Spleen (tissue), 11 donors: ENCODE results near the gene UBE4A. TPM values are rescaled to one million over a fixed set of nuclear protein-coding genes. Genes with fewer than 3 reads are reported as not detected.

Source experiments
- DNase-seq: peaks from one replicate; pipeline ENCODE4 v3.0.0-alpha.2; 2020
- H3K27ac ChIP-seq, 8 donors: fragments of 200-600 bp; sonication (generic) in 7 of 8; 1 replicate in 4 of 8; 2 replicates in 4 of 8; pipeline versions ENCODE4 v1.5.0 to v1.8.0; 2016 to 2021; ENCODE audit warnings: inconsistent platforms in 4 of 8, mild to moderate bottlenecking in 4 of 8, moderate library complexity in 1 of 8
- H3K27me3 ChIP-seq, 7 donors: fragments of 200-600 bp; sonication (generic) in 6 of 7; replicated peaks in 1 of 7; 1 replicate in 4 of 7; 2 replicates in 3 of 7; pipeline versions ENCODE4 v1.5.0 to v1.8.0; 2016 to 2021; ENCODE audit warnings: inconsistent platforms in 3 of 7, mild to moderate bottlenecking in 1 of 7
- H3K36me3 ChIP-seq, 6 donors: fragments of 200-600 bp; sonication (generic) in 5 of 6; 1 replicate in 4 of 6; 2 replicates in 2 of 6; pipeline versions ENCODE4 v1.5.0 to v1.8.0; 2016 to 2021; ENCODE audit warnings: inconsistent platforms in 2 of 6
- H3K4me1 ChIP-seq, 6 donors: fragments of 200-600 bp; sonication (generic) in 5 of 6; 1 replicate in 3 of 6; 2 replicates in 3 of 6; pipeline versions ENCODE4 v1.5.0 to v1.8.0; 2016 to 2021; ENCODE audit warnings: inconsistent platforms in 3 of 6
- H3K4me3 ChIP-seq, 8 donors: fragments of 200-600 bp; sonication (generic) in 7 of 8; 1 replicate in 4 of 8; 2 replicates in 4 of 8; pipeline versions ENCODE4 v1.5.0 to v1.8.0; 2016 to 2021; ENCODE audit warnings: inconsistent platforms in 4 of 8, mild to moderate bottlenecking in 4 of 8, moderate library complexity in 2 of 8
- H3K9me3 ChIP-seq, 8 donors: fragments of 200-600 bp; sonication (generic) in 7 of 8; 1 replicate in 4 of 8; 2 replicates in 4 of 8; pipeline versions ENCODE4 v1.5.0 to v1.8.0; 2016 to 2021; ENCODE audit warnings: inconsistent platforms in 4 of 8
- CTCF ChIP-seq, 11 experiments: fragments of 200-600 bp in 7 of 11; fragments of 450-650 bp in 4 of 11; sonication (generic) in 4 of 11; IDR thresholded peaks in 8 of 11; conservative IDR thresholded peaks in 3 of 11; 1 replicate in 7 of 11; 2 replicates in 4 of 11; pipeline versions ENCODE4 v1.4.0 to v1.8.0; 2016 to 2021; ENCODE audit warnings: antibody characterized with exemption in 11 of 11, inconsistent platforms in 4 of 11, mild to moderate bottlenecking in 1 of 11
- POLR2A ChIP-seq, 3 donors: fragments of 450-650 bp; IDR thresholded peaks; one replicate each; pipeline ENCODE4 v1.5.1; 2017; ENCODE audit warnings: antibody characterized with exemption in 3 of 3, mild to moderate bottlenecking in 1 of 3
- POLR2AphosphoS5 ChIP-seq, 3 donors: sonication (generic); formaldehyde crosslinking; IDR thresholded peaks; one replicate each; pipeline ENCODE4 v1.5.1; 2017; ENCODE audit warnings: antibody characterized with exemption in 3 of 3
- WGBS, 5 donors: extraction: QIAGEN DNeasy Blood & Tissue Kit in 3 of 5; methylation state at CpG; one replicate each; pipeline versions ENCODE4 v1.1.5 to v1.1.7; 2013 to 2018; 5-methylcytosine and 5-hydroxymethylcytosine counted together
- intact Hi-C: fragments of 100-400 bp; cut with DNase I; formaldehyde crosslinking; loops from one replicate; pipeline ENCODE4 v1.15.0; 2023; ENCODE audit warnings: low total_unique reads
- polyA plus RNA-seq, 3 donors: library from polyadenylated mRNA; stranded (reverse); fragments of 200-250 nt; gene quantifications; one replicate each; pipeline ENCODE4 v1.2.1, GENCODE V29; 2013
- total RNA-seq, 7 donors: library from RNA; depleted of rRNA in 3 of 7; stranded (reverse); fragments of >200 nt in 3 of 7; fragmentation: NEBNext Ultra II Directional in 4 of 7; extraction: Animal tissue kit (Norgen Biotek cat#: 25700) in 4 of 7; gene quantifications; one replicate each; pipeline versions ENCODE4 v1.1.0 to v1.2.1, GENCODE V29; 2016 to 2021
- donor health status: healthy with polysubstance abuse.
- donor health status: DM: no; HTN: no; CAD: no; lungs with moderate emphysema.
- donor health status: DM: no; HTN: no; CAD: no.
- donor health status: Bipolar disorder and iron deficiency.
- donor health status: healthy.
- donor health status: DM: no; HTN: no; CAD: no.
- donor health status: DM: yes; HTN: yes; CAD: no.

The UBE4A gene
- total and polyA plus RNA-seq, 10 donors: 13.0 to 55.6 (median 40.7) TPM

GRCh38 chr11:118343981-118344515, 15.4 kb upstream of the UBE4A start, which contains the start of gene CD3G:
CD3G (plus strand) TSS chr11:118344344; CDS start chr11:118344424, 80 bp downstream.
- DNase-seq: peak; percentile 84
- Histone ChIP-seq H3K9me3 (no peaks in the 10 kb centered on the region), H3K36me3 (no peaks in the 10 kb centered on the region), H3K27me3 (peaks cover 0 to 14% (median 0%) of the 10 kb centered on the region in 7 donors), H3K27ac (peak within 1 kb of the TSS; percentile 1 to 89 (median 66)), H3K4me1 (peaks cover 0 to 29% (median under 1%) of the 10 kb centered on the region in 6 donors), H3K4me3 (peak within 1 kb of the TSS in 7 of 8 donors; percentile 18 to 67 (median 39))
- TF ChIP-seq POLR2A (IDR thresholded peaks at IDR 0.05) (peak in 1 of 3 donors; percentile 12), CTCF (IDR thresholded peaks at IDR 0.05 in 8 of 11, conservative IDR thresholded peaks at IDR 0.05 in 3 of 11) (no peak), POLR2AphosphoS5 (IDR thresholded peaks at IDR 0.05) (peak; percentile 65 to 72 (median 67))
- intact Hi-C loops: no loop called here
- 58 to 80% (median 72%) methylated on average over 4 to 6 of the region's 6 CpGs for WGBS, 5 donors

- Histone ChIP-seq H3K36me3 (peaks cover 0 to 32% (median 0%) of the 10 kb centered on the region in 6 donors), H3K27me3 (peaks cover 0 to 3% (median 0%) of the 10 kb centered on the region in 7 donors), H3K27ac (no peak overlapping the region), H3K4me1 (peaks cover 0 to 25% (median 0%) of the 10 kb centered on the region in 6 donors), H3K9me3 (no peaks in the 10 kb centered on the region), H3K4me3 (no peak overlapping the region)
- no peak for DNase-seq
- WGBS, 5 donors: 75 to 85% (median 79%) methylated on average over 6 of the region's 6 CpGs
- no peak for TF ChIP-seq POLR2A (IDR thresholded peaks at IDR 0.05)
- TF ChIP-seq CTCF (IDR thresholded peaks at IDR 0.05 in 8 of 11, conservative IDR thresholded peaks at IDR 0.05 in 3 of 11): no peak
- no peak for TF ChIP-seq POLR2AphosphoS5 (IDR thresholded peaks at IDR 0.05)
- intact Hi-C loops: loop anchor here (5.0 kb wide), 1 partner anchor 147 kb away; no protein-coding TSS in a partner anchor
Measured at GRCh38 chr11:118349475-118349874, 9.9 kb upstream of the UBE4A start.

GRCh38 chr11:118353084-118353710, 6.2 kb upstream of the UBE4A start:
- intact Hi-C loops: loop anchor here (5.0 kb wide), 1 partner anchor 56 kb away; no protein-coding TSS in a partner anchor
- H3K36me3 ChIP-seq: peaks cover 0 to 33% (median 0%) of the 10 kb centered on the region in 6 donors
- peaks cover 0 to 10% (median 0%) of the 10 kb centered on the region in 6 donors for H3K4me1 ChIP-seq
- peak; percentile 11 to 65 (median 47) for TF ChIP-seq CTCF (IDR thresholded peaks at IDR 0.05 in 8 of 11, conservative IDR thresholded peaks at IDR 0.05 in 3 of 11)
- TF ChIP-seq POLR2AphosphoS5 (IDR thresholded peaks at IDR 0.05): no peak
- no peak for TF ChIP-seq POLR2A (IDR thresholded peaks at IDR 0.05)
- no peaks in the 10 kb centered on the region for H3K9me3 ChIP-seq
- no peak overlapping the region for H3K27ac ChIP-seq
- WGBS, 5 donors: 13 to 19% (median 15%) methylated on average over 6 of the region's 6 CpGs
- no peak for DNase-seq
- no peak overlapping the region for H3K4me3 ChIP-seq
- no peaks in the 10 kb centered on the region for H3K27me3 ChIP-seq

- H3K4me1 ChIP-seq: peaks cover 20 to 46% (median 36%) of the 10 kb centered on the region in 6 donors
- intact Hi-C loops: no loop called here
- H3K36me3 ChIP-seq: peaks cover 0 to 24% (median 4%) of the 10 kb centered on the region in 6 donors
- H3K27me3 ChIP-seq: no peaks in the 10 kb centered on the region
- no peak for DNase-seq
- TF ChIP-seq POLR2A (IDR thresholded peaks at IDR 0.05) (no peak), POLR2AphosphoS5 (IDR thresholded peaks at IDR 0.05) (no peak), CTCF (IDR thresholded peaks at IDR 0.05 in 8 of 11, conservative IDR thresholded peaks at IDR 0.05 in 3 of 11) (no peak)
- 56 to 91% (median 79%) methylated on average over 3 of the region's 3 CpGs for WGBS, 5 donors
- H3K4me3 ChIP-seq: no peak overlapping the region
- no peak overlapping the region for H3K27ac ChIP-seq
- no peaks in the 10 kb centered on the region for H3K9me3 ChIP-seq
Measured at GRCh38 chr11:118358071-118358470, 1.3 kb upstream of the UBE4A start.
